Right lung (tissue), 5 donors: ENCODE results near the gene RHOD. TPM values are rescaled to one million over a fixed set of nuclear protein-coding genes. Genes with fewer than 3 reads are reported as not detected.
A peak's percentile ranks its signal among the peaks of the same experiment; 100 is the strongest.

Source experiments
- DNase-seq, 2 donors: peaks; one replicate each; pipeline ENCODE4 v3.0.0-alpha.2; 2013
- polyA plus RNA-seq, 5 donors: library from polyadenylated mRNA; unstranded; fragments of 120-200 nt; gene quantifications; one replicate each; pipeline versions ENCODE4 v1.2.1 to v1.2.3, GENCODE V29; 2013; ENCODE audit warnings: inconsistent platforms in 1 of 5, low replicate concordance in 1 of 5; ENCODE audit not compliant: insufficient read length in 5 of 5, insufficient read depth in 1 of 5

Gene RHOD
- polyA plus RNA-seq, 5 donors = 8.5 to 19.3 (median 9.2) TPM

DNA sequence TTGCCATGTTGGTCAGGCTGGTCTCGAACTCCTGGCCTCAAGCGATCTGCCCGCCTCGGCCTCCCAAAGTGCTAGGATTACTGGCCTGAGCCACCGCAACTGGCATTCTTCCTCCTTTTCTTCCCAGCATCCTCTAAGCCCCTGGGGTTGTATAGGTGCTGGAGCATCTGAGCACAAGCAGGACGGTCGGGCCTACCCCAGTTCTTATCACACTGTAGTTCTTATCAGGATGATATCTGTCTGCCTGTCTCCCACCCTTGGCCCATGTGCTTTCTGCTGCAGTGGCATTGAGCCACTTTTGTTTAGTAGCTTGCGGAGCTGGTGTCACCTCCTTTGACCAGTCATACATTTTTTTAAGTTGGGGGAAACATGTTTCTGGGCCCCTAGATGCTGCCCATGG is 1.9 kb downstream of the RHOD start:
- no peak for DNase-seq

DNA sequence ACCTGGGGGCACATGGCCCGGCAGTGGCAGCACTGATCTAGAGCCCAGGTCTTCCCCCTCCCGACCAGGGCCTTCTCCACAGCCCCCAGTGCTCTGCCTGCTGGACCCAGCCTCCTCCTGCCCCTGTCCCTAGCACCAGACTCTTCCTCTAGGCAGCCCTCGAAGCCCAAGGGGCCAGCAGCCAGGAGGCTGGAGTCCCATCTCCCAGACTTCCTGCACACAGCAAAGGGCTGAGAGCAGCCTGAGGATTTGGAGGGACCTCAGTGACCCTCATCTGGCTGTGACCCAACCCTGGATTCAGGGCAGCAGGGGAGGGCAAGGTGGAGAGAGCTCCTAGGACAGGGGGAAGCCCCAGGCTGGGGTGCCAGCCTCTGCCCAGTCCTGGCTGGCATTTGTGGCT is 3.0 kb downstream of the RHOD start:
- DNase-seq = no peak

DNA sequence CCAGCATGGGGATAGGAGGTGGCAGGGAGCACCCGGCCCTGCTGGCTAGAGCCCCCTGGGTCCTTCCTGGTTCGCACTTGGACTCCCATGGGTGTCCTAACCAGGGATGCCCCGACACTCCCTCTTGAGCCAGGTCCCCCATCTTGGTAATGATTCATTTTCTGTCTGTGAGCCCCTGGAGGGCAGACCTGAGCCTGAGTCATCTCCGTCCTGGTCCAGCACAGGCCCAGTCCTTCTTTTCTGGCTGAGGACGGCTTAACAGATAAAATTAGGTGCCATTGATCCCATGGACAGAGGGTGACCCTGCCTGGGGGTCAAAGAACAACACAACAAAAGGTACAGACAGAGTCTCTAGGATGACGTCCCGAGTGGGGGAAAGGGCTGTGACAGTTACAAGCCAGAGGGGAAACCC is 3.5 kb downstream of the RHOD start:
- no peak for DNase-seq

DNA sequence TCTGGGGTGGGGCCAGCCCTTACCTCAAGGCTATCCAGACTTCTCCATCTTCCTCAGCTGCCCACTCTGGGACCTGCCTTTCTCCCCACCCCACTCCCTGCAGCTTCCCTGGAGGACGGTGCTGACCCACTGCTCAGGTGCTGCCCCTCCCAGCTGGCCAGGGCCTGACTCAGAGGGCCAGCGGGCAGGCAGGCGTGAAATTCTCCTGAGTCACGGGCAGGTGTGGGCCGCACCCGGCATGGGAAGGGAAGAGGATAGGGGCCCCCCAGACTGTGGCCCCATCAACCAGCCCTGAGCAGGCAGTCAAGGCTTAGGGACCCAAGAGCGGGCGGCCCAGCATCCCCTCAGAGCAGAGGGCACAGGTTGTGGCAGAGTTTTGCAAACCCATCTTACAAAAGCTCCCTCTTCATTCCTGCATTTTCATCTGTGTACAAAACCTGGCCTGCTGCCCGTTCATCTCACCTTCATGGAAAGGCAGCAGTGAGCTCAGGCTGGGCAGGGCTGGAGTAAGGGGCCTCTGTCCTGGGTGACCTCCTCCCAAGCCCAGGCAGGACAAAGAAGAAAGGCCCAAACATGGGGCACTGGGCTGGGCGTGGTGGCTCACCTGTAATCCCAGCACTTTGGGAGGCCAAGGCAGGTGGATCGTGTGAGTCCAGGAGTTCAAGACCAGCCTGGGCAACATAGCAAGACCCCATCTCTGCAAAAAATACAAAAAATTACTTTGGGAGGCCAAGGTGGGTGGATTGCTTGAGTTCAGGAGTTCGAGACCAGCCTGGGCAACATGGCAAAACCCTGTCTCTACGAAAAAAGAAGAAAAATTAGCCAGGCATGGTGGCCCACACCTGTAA is 6.1 kb downstream of the RHOD start:
- DNase-seq = no peak

DNA sequence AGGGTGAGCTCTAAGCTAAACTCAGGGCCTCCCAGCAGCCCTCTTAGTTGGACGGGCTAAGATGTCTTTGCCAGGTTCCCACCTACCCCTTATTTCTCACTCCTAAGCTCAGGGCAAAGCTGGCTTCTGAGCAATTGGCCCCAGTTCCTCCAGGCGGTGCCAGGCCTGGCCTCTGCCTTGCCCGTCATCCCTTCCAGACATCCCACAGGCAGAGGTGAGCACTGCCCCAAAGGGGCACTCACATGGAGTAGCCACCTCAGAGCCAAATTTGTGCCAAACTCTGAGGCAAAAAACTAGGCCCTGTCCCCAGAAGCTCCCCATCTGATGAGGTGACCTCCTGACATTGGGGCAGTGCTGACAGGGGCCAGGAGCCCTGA is 9.7 kb downstream of the RHOD start:
- DNase-seq = no peak

DNA sequence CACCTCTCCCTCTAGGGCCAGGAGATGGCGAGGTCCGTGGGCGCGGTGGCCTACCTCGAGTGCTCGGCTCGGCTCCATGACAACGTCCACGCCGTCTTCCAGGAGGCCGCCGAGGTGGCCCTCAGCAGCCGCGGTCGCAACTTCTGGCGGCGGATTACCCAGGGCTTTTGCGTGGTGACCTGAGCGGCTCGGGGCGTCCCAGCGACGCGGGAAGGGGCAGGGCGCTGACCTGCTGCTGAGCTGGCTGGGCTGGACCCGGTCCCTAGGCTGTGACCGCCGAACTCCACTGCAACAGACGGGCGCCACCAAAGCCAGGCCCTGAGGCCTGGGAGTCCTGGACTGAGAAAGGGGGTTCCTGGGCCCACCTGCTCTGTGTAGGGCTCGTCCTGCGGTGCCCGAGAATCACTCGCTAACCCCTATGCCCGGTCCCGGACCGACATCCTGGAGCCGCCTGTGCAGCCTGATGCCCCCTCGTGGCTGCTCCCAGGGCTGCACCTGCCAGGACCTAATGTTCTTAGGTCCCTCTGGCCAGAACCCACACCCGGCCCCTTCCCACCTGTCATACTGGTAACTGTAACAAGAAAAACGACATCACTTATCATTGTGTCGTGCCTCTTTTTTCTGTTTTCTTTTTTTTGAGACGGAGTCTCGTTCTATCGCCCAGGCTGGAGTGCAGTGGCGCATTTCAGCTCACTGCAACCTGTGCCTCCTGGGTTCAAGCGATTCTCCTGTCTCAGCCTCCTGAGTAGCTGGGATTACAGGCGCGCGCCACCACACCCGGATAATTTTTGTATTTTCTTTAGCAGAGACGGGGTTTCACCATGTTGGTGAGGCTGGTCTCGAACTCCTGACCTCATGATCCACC is 15.0 kb downstream of the RHOD start:
- DNase-seq = no peak

DNA sequence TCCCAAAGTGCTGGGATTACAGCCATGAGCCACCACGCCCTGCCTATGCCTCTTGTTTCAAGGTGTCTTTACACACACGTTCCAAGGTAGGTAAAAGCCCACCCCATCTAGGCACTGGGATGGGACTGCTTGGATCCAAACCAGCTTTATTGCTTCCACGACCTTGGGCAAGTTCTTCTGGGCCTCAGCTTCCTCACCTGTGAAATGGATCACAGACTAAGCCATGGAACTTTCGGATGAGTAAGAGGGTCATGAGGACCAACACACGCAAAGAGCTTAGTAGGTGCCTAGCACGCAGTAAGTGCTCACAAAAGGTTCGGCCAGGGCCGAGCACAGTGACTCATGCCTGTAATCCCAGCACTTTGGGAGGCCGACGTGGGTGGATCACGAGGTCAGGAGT is 15.6 kb downstream of the RHOD start:
- no peak for DNase-seq

DNA sequence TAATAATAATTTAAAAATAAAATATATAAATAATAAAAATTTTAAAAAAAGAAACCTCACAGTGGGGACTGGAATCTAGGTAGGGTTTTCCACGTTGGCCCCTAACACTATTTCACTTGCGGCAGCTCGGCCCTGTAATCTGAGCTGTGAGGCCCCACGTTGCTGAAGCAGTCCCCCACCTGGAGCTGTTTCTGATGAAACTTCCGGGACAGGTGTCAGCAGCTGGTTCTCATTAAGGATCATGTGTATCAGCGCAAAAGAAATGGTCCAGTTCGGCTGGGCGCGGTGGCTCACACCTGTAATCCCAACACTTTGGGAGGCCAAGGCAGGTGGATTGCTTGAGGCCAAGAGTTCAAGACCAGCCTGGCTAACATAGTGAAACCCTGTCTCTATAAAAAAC is 17.3 kb downstream of the RHOD start:
- no peak for DNase-seq

DNA sequence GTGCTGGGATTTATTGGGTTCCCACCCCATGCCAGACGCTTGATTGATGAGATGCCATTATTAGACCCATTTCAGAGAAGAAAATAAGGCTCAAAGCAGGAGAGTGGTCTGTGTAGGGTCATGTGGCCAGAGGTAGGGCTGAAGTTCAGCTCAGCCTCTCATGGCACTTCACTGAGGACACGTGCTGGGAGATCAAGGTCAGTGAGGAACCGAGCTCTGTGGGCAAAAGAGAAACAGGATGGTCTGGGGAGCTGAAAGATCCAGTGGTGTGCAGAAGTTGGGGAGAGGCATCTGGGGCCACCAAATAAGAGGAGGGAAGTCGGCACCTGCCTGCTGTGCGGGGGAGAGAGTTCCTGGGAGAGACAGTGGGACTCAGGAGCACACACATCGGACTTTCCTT is 19.6 kb downstream of the RHOD start:
- no peak for DNase-seq

DNA sequence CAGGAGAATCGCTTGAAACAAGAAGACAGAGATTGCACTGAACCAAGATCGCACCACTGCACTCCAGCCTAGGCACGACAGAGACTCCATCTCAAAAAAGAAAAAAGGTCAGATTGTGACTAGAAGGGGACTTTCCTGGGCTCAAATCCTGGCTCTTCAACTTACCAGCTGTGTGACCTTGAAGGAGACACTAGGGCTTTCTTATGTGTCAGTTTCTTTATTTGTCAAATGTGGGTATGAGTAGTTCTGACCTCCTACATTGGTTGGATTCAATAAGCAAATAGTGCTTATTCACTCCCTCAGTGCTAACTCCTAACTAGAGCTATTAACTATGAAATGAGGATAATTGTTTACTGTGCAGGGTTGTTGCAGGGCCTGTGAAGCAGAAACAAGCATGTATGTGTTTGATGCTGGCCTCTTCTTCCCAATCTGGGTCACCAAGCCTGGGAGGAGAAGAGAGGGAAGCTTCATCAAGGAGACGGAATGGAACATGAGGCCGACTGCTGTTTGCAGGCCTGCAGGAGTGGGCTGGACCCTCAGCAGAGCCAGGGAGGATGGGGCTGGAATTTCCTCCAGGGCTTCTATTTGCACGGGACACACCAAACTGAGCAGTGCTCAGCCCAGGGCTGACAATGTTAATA is 22.5 kb downstream of the RHOD start:
- no peak for DNase-seq

DNA sequence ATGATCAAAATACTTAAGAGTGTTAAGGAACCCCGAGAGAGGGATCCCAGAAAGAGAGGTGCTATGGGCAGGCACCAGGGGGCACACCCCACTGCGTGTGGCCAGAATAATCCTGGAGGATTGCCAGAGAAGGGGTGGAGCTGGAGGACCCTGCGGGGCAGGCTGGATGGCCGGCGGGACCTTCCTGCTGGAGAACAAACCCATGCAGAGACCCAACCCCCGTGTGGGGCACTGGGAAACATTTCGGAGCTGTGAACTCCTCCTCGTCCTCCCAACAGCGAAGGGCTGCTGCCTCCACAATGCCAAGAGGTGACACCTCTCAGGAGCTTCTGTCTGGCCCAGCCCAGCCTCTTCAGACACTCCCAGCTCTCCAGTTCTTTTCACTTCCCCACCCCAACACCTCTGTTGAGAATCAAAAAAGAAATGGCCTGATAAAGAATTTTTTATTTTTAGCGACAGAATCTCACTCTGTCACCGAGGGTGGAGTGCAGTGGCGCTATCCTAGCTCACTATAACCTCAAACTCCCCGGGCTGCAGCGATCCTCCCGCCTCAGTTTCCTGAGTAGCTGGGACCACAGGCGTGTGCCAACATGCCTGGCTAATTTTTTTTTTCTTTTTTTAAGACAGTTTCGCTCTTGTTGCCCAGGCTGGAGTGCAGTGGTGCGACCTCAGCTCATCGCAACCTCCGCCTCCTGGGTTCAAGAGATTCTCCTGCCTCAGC is 25.6 kb downstream of the RHOD start:
- DNase-seq = peak in 1 of 2 donors; percentile 54

DNA sequence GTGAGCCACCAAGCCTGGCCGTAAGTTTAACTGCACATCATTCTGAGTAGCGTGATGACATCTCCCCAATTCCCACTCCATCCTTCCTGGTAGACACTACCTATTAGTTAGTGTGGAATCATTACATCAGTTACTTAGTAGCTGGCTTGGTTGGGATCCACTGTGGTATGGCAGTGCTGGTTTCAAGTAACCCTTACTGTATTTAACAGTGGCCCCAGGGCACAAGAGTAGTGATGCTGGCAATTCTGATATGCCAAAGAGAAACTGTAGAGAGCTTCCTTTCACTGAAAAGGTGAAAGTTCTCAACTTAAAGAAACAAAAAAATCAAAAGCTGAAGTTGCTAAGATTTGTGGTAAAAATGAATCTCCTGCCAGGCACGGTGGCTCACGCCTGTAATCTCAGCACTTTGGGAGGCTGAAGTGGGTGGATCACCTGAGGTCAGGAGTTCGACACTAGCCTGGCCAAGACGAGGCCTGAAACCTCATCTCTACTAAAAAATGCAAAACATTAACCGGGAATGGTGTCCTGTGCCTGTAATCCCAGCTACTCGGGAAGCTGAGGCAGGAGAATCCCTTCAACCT is 27.2 kb downstream of the RHOD start:
- DNase-seq = no peak

DNA sequence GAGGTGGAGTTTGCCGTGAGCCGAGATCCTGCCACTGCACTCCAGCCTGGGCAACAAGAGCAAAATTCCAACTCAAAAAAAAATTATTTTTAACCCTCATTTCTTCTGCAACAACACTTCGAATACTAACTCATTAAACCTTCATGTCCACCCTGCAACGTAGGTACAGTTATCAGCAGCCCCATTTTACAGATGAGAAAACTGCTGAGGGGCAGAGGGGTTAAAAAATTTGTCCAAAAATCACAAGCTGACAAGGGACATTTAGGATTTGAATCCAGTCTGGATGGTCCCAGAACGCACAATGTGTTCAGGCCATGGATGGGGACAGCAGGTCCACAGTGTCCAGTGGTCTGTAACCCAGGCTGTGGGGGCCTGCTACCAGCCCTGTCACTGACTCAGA is 29.0 kb downstream of the RHOD start:
- DNase-seq = no peak

DNA sequence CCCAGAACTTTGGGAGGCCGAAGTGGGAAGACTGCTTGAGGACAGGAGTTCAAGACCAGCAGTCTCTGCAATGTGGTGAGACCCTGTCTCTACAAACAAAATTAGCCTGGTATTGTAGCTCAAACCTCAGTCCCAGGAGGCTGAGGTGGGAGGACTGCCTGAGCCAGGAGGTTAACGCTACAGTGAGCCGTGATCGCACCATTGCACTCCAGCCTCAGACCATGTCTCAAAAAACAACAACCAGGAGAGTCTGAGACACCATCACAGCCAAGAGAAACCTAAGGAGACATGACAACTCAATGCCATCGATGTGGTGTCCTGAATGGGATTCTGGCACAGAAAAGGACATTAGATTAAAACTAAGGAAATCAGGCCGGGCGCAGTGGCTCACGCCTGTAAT is 34.1 kb downstream of the RHOD start:
- DNase-seq = no peak

DNA sequence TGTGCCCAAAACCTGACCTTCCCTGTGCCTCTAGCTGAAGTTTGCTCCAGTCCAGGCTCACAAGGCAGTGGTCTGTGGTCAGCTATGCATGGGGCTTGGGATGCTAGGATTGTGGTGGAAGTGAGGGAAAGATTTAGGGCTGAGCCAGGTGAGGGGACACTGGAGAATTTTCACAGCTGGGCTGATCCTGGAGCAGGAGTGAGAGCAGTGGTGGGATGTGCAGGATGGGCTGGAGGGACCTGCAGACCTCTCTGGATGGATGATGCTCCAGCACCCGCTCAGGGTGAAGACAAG is 38.5 kb downstream of the RHOD start:
- DNase-seq = no peak

DNA sequence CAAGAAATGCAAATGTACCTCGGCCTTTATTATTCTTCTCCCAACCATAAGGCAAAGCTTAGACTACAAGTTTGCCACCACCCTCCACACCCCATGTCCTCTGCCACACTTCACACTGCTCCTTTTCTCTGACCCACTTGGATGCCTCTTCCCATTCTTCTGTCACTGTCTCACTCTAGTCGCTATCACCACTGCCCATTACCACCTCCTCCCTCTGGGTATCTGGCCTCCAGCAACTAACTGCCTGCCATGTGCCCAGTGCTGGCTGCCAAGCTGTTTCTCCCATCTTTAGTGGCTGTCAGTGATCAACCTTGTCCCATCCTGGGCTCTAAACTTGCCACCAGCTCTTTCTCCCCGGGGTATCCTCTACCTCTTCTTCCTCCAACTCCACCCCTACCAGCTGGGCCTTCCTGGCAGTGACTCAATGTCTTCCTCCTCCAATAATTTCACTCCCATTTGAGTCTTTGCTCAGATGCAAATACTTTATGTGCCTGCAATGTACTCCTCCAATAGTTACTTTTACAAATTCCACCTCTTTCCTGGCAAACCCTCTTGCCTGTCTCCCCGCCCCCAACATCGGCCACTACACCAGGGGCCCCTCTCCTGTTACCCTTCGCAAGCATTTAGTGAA is 42.3 kb downstream of the RHOD start:
- no peak for DNase-seq

DNA sequence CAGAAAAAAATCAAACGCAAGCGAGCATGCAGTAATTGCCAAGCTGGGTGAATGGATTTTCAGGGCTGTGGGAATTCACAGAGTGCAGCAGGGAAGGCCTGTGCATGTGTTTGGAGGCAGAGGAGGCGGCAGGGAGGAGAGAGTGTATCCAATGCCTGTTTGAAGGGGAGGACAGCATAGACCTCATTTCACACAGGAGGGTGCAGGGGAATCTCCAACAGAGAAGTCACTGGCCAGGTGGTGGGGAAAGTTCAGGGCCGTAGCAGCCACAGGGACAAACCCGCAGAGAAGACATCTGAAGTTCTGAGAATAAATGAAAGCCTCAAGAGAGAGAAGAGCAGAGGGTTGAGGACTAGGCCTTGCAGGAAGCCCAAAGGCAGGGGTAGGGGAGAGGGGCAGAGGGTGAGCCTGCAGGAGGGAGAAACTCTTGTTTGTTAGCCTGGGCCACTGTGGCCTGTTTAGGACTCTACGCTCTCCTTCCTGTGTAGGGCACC is 43.2 kb downstream of the RHOD start:
- no peak for DNase-seq

DNA sequence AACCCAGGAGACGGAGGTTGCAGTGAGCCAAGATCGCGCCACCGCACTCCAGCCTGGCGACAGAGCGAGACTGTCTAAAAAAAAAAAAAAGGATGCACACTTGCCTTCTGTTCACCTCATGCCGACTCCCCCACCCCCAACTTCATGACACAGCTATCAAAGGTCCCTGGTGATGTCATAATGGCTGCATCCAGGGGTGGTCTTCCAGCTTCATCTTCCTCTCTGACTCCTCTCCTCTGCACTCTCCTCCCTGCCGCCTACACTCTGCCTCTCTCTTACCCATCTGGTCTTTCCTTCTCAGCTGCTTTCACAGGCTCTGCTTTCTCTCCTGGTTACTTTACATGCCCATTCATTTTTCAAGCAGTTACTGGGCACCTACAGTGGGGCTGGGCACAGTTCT is 46.0 kb downstream of the RHOD start:
- DNase-seq = no peak

DNA sequence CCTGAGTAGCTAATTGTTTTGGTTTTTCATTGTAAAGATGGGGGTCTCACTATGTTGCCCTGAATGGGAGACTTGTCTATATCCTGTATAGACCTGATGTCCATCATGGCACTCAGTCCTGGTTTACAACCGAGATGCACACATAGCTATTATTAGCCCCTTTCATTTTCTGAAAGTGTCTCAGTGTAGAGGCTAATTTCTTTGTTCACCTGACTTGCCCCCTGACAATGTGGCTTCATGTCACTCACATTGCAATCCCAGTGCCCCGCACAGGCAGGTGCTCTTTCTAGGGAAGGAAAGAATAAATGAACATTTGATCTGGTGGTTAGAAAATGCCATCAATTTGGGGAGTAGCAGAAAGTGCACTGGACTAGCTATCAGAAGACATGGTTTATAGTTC is 49.3 kb downstream of the RHOD start:
- DNase-seq = no peak

DNA sequence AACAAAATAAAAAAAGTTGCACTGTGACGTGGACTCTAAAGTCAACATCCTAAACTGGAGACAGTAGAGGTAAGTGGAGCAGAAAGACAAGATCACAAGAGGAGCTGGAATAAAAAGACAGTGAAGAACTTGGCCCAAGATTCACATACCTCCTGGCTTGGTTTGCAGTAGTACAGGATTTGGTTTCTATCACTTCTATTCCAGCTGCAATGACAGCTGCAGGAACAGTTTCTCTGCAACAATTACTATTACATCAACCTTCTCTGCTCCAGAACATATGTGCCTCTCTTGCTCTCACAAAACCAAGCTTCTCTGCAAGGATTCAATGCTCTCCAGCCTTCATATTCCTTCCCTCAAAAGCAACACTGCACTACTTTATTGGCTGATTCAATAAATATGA is 54.6 kb downstream of the RHOD start:
- peak in 1 of 2 donors; percentile 16 for DNase-seq

DNA sequence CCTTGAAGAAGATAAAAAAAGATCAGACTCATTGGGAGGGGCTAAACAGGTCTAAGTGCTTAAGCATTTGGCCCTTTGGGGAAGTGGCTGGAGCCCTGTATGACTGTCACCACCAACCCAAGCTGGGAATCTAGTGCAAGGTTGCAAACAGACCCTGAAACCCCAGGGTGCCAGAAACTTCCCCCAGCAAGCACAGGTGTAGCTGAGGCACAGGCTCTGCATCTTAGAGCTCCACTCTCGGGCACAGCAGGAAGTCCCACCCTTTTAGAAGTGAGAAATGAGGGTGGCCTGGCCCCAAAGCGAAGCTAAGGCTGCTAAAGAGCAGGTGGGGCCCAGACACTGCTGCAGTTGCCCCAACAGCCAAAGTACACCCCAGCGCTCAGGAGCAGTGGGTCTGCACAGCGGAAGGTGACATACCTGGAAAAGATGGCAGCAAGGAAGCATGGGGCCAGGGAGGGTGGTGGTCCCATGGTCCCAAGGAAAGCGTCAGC is 56.6 kb downstream of the RHOD start:
- DNase-seq = no peak
